Fibroblast of lung (primary cell): ENCODE results near the gene KCND3. TPM values are rescaled to one million over a fixed set of nuclear protein-coding genes. Genes with fewer than 3 reads are reported as not detected.

Experiments used
- DNase-seq, 2 donors: peaks; one replicate each; pipeline versions ENCODE4 v3.0.0 to v3.0.0-alpha.2; 2010; ENCODE audit warnings: low read depth in 2 of 2
- H2AFZ ChIP-seq: 2 replicates; pipeline ENCODE4 v1.5.1; 2012; ENCODE audit warnings: low read length, control low read depth, inconsistent platforms
- H3K27ac ChIP-seq: 2 replicates; pipeline ENCODE4 v1.5.1; 2011; ENCODE audit warnings: low read length, control low read depth; ENCODE audit not compliant: insufficient read depth
- H3K27me3 ChIP-seq: 2 replicates; pipeline ENCODE4 v1.5.1; 2011; ENCODE audit warnings: mild to moderate bottlenecking, low read length; ENCODE audit not compliant: control insufficient read depth, insufficient read depth
- H3K36me3 ChIP-seq: 2 replicates; pipeline ENCODE4 v1.5.1; 2011; ENCODE audit warnings: low read length; ENCODE audit not compliant: control insufficient read depth, insufficient read depth
- H3K4me1 ChIP-seq: 2 replicates; pipeline ENCODE4 v1.5.1; 2011; ENCODE audit warnings: low read length; ENCODE audit not compliant: control insufficient read depth, insufficient read depth; ENCODE audit errors: extremely low read depth
- H3K4me2 ChIP-seq: 2 replicates; pipeline ENCODE4 v1.5.1; 2011; ENCODE audit warnings: low read length, control low read depth; ENCODE audit not compliant: insufficient read depth; ENCODE audit errors: extremely low read depth
- H3K4me3 ChIP-seq, 4 experiments: fragments of 200-600 bp in 1 of 4; sonication (generic) in 1 of 4; replicated peaks in 1 of 4; 2 replicates each; pipeline ENCODE4 v1.5.1; 2011 to 2016; ENCODE audit warnings: low read length in 4 of 4, low read depth in 3 of 4, mild to moderate bottlenecking in 3 of 4, control low read depth in 2 of 4, inconsistent platforms in 1 of 4, mixed read lengths in 1 of 4; ENCODE audit not compliant: insufficient read depth in 1 of 4; ENCODE audit errors: control extremely low read depth in 1 of 4
- H3K79me2 ChIP-seq: 2 replicates; pipeline ENCODE4 v1.5.1; 2012; ENCODE audit warnings: mild to moderate bottlenecking, low read length, inconsistent platforms; ENCODE audit not compliant: control insufficient read depth, insufficient read depth
- H3K9ac ChIP-seq: 2 replicates; pipeline ENCODE4 v1.5.1; 2011; ENCODE audit warnings: mild to moderate bottlenecking, low read length, control low read depth; ENCODE audit not compliant: insufficient read depth
- H3K9me3 ChIP-seq: 2 replicates; pipeline ENCODE4 v1.5.1; 2012; ENCODE audit warnings: low read depth, low read length; ENCODE audit not compliant: control insufficient read depth, insufficient read depth
- H4K20me1 ChIP-seq: 2 replicates; pipeline ENCODE4 v1.5.1; 2011; ENCODE audit warnings: low read length; ENCODE audit not compliant: control insufficient read depth, insufficient read depth; ENCODE audit errors: extremely low read depth
- EZH2 ChIP-seq: IDR thresholded peaks from 2 replicates; pipeline ENCODE4 v1.5.1; 2012; ENCODE audit warnings: low read length, control low read depth, mild to moderate bottlenecking; ENCODE audit errors: missing control alignments
- polyA plus RNA-seq, 2 donors: library from polyadenylated mRNA; depleted of rRNA in 1 of 2; stranded (reverse) in 1 of 2; unstranded in 1 of 2; fragments of >200 nt; gene quantifications; 2 replicates each; pipeline ENCODE4 v1.2.1, GENCODE V29; 2011 to 2012; ENCODE audit warnings: missing spikeins in 1 of 2
- total RNA-seq: library from RNA; depleted of rRNA; stranded (reverse); fragments of >200 nt; gene quantifications from 2 replicates; pipeline ENCODE4 v1.2.1, GENCODE V29; 2014
- TF ChIP-seq, protein P1 (sequence below), 2 donors: IDR thresholded peaks in 1 of 2; conservative IDR thresholded peaks in 1 of 2; 1 replicate in 1 of 2; 2 replicates in 1 of 2; pipeline ENCODE4 v1.5.1; 2011 to 2012; ENCODE audit warnings: low read length in 2 of 2, control low read depth in 1 of 2, inconsistent platforms in 1 of 2, low read depth in 1 of 2, mild to moderate bottlenecking in 1 of 2

The KCND3 gene
- total and polyA plus RNA-seq, 2 donors (not counting 1 experiment from before 2014, with no cell fraction given) = 0.66 to 9.3 TPM

GRCh38 chr1:111875640-111876039 lies 113.8 kb downstream of the KCND3 start:
- Histone ChIP-seq H3K4me1 (no peaks in the 10 kb centered on the region), H3K27me3 (no peaks in the 10 kb centered on the region), H4K20me1 (no peaks in the 10 kb centered on the region), H3K4me3 (no peak overlapping the region), H3K9ac (no peak overlapping the region), H3K36me3 (no peaks in the 10 kb centered on the region), H3K79me2 (no peaks in the 10 kb centered on the region), H2AFZ (no peak overlapping the region), H3K9me3 (no peaks in the 10 kb centered on the region), H3K4me2 (no peak overlapping the region), H3K27ac (no peak overlapping the region)
- DNase-seq = no peak
- TF ChIP-seq EZH2 = no peak
- TF ChIP-seq, protein P1, sequence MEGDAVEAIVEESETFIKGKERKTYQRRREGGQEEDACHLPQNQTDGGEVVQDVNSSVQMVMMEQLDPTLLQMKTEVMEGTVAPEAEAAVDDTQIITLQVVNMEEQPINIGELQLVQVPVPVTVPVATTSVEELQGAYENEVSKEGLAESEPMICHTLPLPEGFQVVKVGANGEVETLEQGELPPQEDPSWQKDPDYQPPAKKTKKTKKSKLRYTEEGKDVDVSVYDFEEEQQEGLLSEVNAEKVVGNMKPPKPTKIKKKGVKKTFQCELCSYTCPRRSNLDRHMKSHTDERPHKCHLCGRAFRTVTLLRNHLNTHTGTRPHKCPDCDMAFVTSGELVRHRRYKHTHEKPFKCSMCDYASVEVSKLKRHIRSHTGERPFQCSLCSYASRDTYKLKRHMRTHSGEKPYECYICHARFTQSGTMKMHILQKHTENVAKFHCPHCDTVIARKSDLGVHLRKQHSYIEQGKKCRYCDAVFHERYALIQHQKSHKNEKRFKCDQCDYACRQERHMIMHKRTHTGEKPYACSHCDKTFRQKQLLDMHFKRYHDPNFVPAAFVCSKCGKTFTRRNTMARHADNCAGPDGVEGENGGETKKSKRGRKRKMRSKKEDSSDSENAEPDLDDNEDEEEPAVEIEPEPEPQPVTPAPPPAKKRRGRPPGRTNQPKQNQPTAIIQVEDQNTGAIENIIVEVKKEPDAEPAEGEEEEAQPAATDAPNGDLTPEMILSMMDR (conservative IDR thresholded peaks at IDR 0.05 in 1 of 2, IDR thresholded peaks at IDR 0.05 in 1 of 2; ENCODE audit: low read depth in 1 of 2, low read length in 2 of 2) = no peak

DNA sequence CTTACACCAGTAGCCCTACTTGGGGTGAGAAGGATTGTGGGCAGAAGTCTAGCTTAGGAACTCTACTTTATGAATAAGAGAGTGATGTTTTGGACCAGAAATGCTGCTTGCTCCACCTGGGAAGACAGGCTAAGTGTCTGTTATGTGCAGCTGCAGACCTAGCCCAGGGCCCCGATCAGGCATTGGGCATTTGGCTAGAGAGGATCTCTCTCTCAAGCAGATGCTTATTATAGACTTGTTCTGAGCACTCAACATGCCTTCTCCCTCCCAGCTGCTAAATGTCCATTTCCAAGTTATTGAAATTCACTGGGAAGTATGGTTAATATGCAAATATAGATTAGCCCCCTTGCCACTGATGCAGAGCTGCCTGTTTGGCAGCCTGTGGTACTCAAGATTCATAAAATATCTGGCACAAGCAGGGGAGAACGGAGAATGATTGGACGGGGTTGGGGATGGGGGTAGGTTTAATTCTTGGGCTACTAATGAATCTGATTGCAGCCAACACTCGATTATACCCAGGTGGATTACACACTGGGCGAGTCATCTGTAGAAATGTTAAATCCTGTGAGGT lies 115.9 kb downstream of the KCND3 start:
- Histone ChIP-seq H2AFZ (no peak overlapping the region), H3K36me3 (no peaks in the 10 kb centered on the region), H3K27me3 (no peaks in the 10 kb centered on the region), H3K27ac (no peak overlapping the region), H3K4me3 (no peak overlapping the region), H3K9ac (no peak overlapping the region), H3K79me2 (no peaks in the 10 kb centered on the region), H3K9me3 (no peaks in the 10 kb centered on the region), H3K4me2 (no peak overlapping the region), H4K20me1 (no peaks in the 10 kb centered on the region), H3K4me1 (no peaks in the 10 kb centered on the region)
- DNase-seq = no peak
- TF ChIP-seq EZH2 = no peak
- TF ChIP-seq, protein P1 (conservative IDR thresholded peaks at IDR 0.05 in 1 of 2, IDR thresholded peaks at IDR 0.05 in 1 of 2; ENCODE audit: low read depth in 1 of 2, low read length in 2 of 2) = no peak

DNA sequence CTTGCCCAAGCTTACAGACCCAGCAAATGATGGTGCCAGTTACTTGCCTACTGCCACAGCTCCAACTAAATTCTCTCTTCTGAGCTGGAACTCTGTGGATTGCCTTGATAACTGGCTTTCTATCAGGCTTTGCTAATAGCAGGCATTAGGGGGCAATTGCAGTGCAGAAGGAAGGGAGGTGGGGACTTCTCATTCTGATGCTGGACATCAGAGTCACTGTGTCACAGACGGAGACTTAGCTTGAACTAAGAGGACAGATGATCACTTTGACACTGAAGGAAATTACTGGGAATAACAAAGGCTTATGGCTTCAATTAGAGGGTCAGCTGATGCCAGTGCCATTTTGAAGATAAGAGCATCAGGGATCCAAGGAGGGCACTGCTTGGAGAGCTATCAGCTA lies 119.3 kb downstream of the KCND3 start:
- H3K9me3 ChIP-seq = no peaks in the 10 kb centered on the region
- H3K4me2 ChIP-seq = no peak overlapping the region
- H3K36me3 ChIP-seq = no peaks in the 10 kb centered on the region
- no peaks in the 10 kb centered on the region for H4K20me1 ChIP-seq
- no peak for DNase-seq
- no peak overlapping the region for H3K9ac ChIP-seq
- no peak overlapping the region for H3K27ac ChIP-seq
- no peak overlapping the region for H2AFZ ChIP-seq
- H3K4me3 ChIP-seq = no peak overlapping the region
- H3K79me2 ChIP-seq = no peaks in the 10 kb centered on the region
- H3K4me1 ChIP-seq = no peaks in the 10 kb centered on the region
- TF ChIP-seq, protein P1 (conservative IDR thresholded peaks at IDR 0.05 in 1 of 2, IDR thresholded peaks at IDR 0.05 in 1 of 2; ENCODE audit: low read depth in 1 of 2, low read length in 2 of 2) = no peak
- TF ChIP-seq EZH2 = no peak
- no peaks in the 10 kb centered on the region for H3K27me3 ChIP-seq
